Measurements from ENCODE around the gene RPEL1.

GRCh38 chr10:103232131-103232673, 13.5 kb upstream of the RPEL1 start:
- no peak for TF ChIP-seq EZH2phosphoT487 (IDR thresholded peaks at IDR 0.05; ENCODE audit: low read length)
- TF ChIP-seq CTCF (IDR thresholded peaks at IDR 0.05; ENCODE audit: low read length): no peak

Measured in MM.1S (cell line).